Measurements from ENCODE around the gene AKAP8L. TPM values are rescaled to one million over a fixed set of nuclear protein-coding genes. Genes with fewer than 3 reads are reported as not detected.
A peak's percentile ranks its signal among the peaks of the same experiment; 100 is the strongest.

The AKAP8L gene
- total and polyA plus RNA-seq, 10 of the 15 experiments (the other 5 are each of a cell fraction or from before 2014, with no cell fraction given), result 0.66 to 64.3 (median 40.0) TPM

GRCh38 chr19:15432018-15432494, 13.3 kb upstream of the AKAP8L start (continued):
- no peak for TF ChIP-seq ZBTB4 (CRISPR knock-in tag; IDR thresholded peaks at IDR 0.05)
- no peak for TF ChIP-seq USF2 (IDR thresholded peaks at IDR 0.05; ENCODE audit: borderline replicate concordance, low read depth, low read length)
- TF ChIP-seq IKZF2 (IDR thresholded peaks at IDR 0.05), result no peak

DNA sequence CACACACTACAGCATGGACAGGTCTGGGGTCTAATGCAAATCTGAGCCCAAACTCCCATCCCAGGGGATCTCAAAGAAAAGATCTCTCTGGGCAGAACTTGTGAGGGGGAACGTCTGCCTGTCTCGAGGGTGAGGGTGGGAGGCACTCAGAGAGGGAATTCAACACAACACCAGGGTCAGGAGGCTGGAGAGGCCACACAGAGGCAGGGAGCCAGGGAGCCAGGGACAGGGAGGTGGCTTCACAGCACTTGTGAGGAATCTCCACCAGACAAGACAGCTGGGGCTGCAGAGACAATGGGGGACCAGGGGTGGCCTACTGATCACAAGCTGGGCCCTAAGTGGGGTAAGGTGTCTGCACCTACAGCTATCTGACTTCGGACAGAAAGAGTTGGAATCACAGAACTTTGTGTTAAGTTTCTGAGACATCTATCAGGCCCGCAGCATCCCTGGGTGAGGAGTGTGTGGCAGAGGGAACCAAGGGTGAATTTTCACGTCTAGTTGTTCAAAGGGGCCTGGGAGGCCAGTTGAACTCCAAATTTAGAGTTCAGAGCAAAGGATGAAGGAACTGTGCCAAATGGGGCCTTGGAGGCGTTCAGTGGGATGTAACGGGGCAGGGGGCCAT, 12.7 kb upstream of the AKAP8L start:
- Histone ChIP-seq H3K9ac (ENCODE audit: control insufficient read depth, insufficient read depth, low read length) (peak overlapping the region; percentile 94), H3K4me1 (ENCODE audit: control insufficient read depth, insufficient read depth, low read length) (peaks cover 10% of the 10 kb centered on the region), H4K20me1 (ENCODE audit: control insufficient read depth, insufficient read depth) (no peaks in the 10 kb centered on the region), H3K36me3 (ENCODE audit: control insufficient read depth in 2 of 2, insufficient read depth in 2 of 2, low read length in 1 of 2) (peaks cover 5 to 15% of the 10 kb centered on the region in 2 experiments), H3K9me3 (replicated peaks; ENCODE audit: control insufficient read depth, insufficient read depth, low read length) (no peaks in the 10 kb centered on the region; the same call in 2 of the 3 replicates), H3K4me3 (peak overlapping the region; percentile 98), H3K27ac (ENCODE audit: control insufficient read depth, insufficient read depth) (peak overlapping the region; percentile 84), H3K4me2 (ENCODE audit: control insufficient read depth, insufficient read depth) (peak overlapping the region; percentile 99), H3K79me2 (ENCODE audit: control insufficient read depth, insufficient read depth, low read length) (peaks cover 32% of the 10 kb centered on the region), H3K27me3 (replicated peaks in 1 of 2; ENCODE audit: control insufficient read depth in 2 of 2, insufficient read depth in 2 of 2, low read length in 1 of 2) (no peaks in the 10 kb centered on the region), H2AFZ (ENCODE audit: control insufficient read depth, low read depth, low read length) (no peak overlapping the region)
- ChIA-PET POLR2A (interaction anchor here (1.6 kb wide), 1 partner anchor 12 kb away, joined by 3 read pairs; the partner anchor contains the start of gene AKAP8L), RAD21 (ENCODE audit: unreplicated experiment) (no interaction called here), CTCF (interaction anchor here (0.7 kb wide), 1 partner anchor 12 kb away, joined by 6 read pairs; the partner anchor contains the start of gene AKAP8L), SMC1A (ENCODE audit: uncharacterized antibody, unreplicated experiment) (no interaction called here)
- DNase-seq (ENCODE audit: low read depth, low spot score), result no peak
- BruUV-seq (replicated peaks), result TSS peak; percentile 63
- in situ Hi-C loops (cut with MboI), result no loop called here
- intact Hi-C loops (cut with micrococcal nuclease; ENCODE audit: unreplicated experiment), result loop anchor here (2.0 to 5.0 kb wide), 2 partner anchors 13 to 126 kb away; partner anchors contain the start of gene AKAP8L
- 0% methylated on average over 7 of the region's 7 CpGs for WGBS (ENCODE audit: insufficient coverage, insufficient replicate concordance, low lambda C conversion rate, missing lambda C conversion rate)
- TF ChIP-seq SREBF1 (IDR thresholded peaks at IDR 0.05; ENCODE audit: low read length) (no peak), YY1 (IDR thresholded peaks at IDR 0.05; ENCODE audit: low read depth, low read length) (no peak), IKZF2 (IDR thresholded peaks at IDR 0.05) (no peak), KAT2A (conservative IDR thresholded peaks at IDR 0.05; ENCODE audit: control insufficient read depth, low read depth, low read length) (no peak), TCF7 (IDR thresholded peaks at IDR 0.05; ENCODE audit: borderline replicate concordance) (no peak), ETV6 (conservative IDR thresholded peaks at IDR 0.05 in 1 of 2, IDR thresholded peaks at IDR 0.05 in 1 of 2; ENCODE audit: borderline replicate concordance in 1 of 2, low read depth in 1 of 2) (no peak), NRF1 (conservative IDR thresholded peaks at IDR 0.05; ENCODE audit: low read depth, low read length) (no peak), MEF2B (IDR thresholded peaks at IDR 0.05; ENCODE audit: partially characterized antibody, poor library complexity, severe bottlenecking) (no peak)
- TF ChIP-seq, protein P1, sequence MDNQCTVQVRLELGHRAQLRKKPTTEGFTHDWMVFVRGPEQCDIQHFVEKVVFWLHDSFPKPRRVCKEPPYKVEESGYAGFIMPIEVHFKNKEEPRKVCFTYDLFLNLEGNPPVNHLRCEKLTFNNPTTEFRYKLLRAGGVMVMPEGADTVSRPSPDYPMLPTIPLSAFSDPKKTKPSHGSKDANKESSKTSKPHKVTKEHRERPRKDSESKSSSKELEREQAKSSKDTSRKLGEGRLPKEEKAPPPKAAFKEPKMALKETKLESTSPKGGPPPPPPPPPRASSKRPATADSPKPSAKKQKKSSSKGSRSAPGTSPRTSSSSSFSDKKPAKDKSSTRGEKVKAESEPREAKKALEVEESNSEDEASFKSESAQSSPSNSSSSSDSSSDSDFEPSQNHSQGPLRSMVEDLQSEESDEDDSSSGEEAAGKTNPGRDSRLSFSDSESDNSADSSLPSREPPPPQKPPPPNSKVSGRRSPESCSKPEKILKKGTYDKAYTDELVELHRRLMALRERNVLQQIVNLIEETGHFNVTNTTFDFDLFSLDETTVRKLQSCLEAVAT (IDR thresholded peaks at IDR 0.05), result no peak
- no peak for ATAC-seq
- no peak for FAIRE-seq
